Neural cell (in vitro differentiated cells): ENCODE data around the gene DCDC2.

ENCODE experiments used
- EZH2 ChIP-seq: fragments of 200-600, 300-800 bp; shearing (Covaris generic), sonication (generic); IDR thresholded peaks from 2 replicates; pipeline ENCODE4 v1.6.1; 2014; ENCODE audit warnings: antibody characterized with exemption, low read length, borderline replicate concordance, mild to moderate bottlenecking; ENCODE audit not compliant: insufficient read depth, poor library complexity, severe bottlenecking
- TAF1 ChIP-seq: IDR thresholded peaks from 2 replicates; pipeline ENCODE4 v1.6.1; 2012; ENCODE audit warnings: low read depth
- TF ChIP-seq, protein P1 (sequence below): fragments of 450-650 bp; IDR thresholded peaks from 2 replicates; pipeline ENCODE4 v1.5.1; 2014; ENCODE audit warnings: antibody characterized with exemption, mild to moderate bottlenecking, moderate library complexity; ENCODE audit not compliant: poor library complexity, severe bottlenecking

DNA sequence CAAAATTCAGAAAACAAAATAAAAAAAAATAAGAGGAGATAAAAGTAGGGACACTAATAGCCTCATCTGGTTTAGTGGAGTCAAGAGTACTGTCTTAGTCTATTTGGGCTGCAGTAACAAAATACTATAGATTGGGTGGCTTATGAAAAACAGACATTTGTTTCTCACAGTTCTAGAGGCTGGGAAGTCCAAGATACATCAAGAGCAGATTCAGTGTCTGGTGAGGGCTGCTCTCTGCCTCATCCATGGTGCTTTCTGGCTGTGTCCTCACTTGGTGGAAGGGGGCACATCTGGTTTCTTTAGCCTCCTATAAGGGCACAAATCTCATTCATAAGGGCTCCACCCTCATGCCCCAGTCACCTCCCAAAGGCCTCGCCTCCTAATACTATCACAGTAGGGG, 205.8 kb downstream of the DCDC2 start:
- TF ChIP-seq EZH2, result no peak
- TF ChIP-seq, protein P1, sequence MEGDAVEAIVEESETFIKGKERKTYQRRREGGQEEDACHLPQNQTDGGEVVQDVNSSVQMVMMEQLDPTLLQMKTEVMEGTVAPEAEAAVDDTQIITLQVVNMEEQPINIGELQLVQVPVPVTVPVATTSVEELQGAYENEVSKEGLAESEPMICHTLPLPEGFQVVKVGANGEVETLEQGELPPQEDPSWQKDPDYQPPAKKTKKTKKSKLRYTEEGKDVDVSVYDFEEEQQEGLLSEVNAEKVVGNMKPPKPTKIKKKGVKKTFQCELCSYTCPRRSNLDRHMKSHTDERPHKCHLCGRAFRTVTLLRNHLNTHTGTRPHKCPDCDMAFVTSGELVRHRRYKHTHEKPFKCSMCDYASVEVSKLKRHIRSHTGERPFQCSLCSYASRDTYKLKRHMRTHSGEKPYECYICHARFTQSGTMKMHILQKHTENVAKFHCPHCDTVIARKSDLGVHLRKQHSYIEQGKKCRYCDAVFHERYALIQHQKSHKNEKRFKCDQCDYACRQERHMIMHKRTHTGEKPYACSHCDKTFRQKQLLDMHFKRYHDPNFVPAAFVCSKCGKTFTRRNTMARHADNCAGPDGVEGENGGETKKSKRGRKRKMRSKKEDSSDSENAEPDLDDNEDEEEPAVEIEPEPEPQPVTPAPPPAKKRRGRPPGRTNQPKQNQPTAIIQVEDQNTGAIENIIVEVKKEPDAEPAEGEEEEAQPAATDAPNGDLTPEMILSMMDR, result no peak
- TF ChIP-seq TAF1, result no peak
